Hematopoietic multipotent progenitor cell treated with erythropoietin and hydrocortisone succinate and interleukin-3 and kit ligand, for 6 days (in vitro differentiated cells): ENCODE results near the gene ADGRA1.
"Not testable (repeated sequence)": the region's sequence is repeated elsewhere in the genome, so short reads cannot be mapped to it uniquely, and the experiment has no call there.

ENCODE experiments used
- DNase-seq: peaks from one replicate; pipeline ENCODE4 v3.0.0-alpha.2; 2015

Gene ADGRA1

GRCh38 chr10:133129859-133130495, 42.3 kb downstream of the ADGRA1 start:
- no peak for DNase-seq

- DNase-seq, result no peak
Observed at GRCh38 chr10:133130602-133131001, 42.9 kb downstream of the ADGRA1 start.

DNA sequence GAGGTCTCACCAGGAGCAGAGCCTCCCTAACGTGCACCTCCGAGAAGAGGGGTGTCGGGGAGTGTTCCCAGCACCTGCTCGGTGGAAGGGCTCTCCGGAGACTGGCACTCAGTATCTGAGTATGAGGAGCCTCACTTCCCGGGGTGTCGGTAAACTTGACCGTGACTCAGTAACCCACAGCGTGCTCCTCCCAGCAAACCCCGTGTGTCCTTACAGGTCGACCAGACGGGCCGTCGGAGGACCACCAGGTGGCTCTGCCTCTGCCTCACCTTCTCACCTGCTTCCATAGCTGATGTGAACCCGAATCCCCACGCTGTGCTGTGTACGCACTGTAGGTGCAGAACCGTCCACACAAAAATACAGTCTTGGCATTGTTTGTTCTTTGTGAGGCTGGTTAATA, 43.3 kb downstream of the ADGRA1 start:
- DNase-seq, result no peak

- no peak for DNase-seq
Observed at GRCh38 chr10:133131734-133132472, 44.2 kb downstream of the ADGRA1 start.

DNA sequence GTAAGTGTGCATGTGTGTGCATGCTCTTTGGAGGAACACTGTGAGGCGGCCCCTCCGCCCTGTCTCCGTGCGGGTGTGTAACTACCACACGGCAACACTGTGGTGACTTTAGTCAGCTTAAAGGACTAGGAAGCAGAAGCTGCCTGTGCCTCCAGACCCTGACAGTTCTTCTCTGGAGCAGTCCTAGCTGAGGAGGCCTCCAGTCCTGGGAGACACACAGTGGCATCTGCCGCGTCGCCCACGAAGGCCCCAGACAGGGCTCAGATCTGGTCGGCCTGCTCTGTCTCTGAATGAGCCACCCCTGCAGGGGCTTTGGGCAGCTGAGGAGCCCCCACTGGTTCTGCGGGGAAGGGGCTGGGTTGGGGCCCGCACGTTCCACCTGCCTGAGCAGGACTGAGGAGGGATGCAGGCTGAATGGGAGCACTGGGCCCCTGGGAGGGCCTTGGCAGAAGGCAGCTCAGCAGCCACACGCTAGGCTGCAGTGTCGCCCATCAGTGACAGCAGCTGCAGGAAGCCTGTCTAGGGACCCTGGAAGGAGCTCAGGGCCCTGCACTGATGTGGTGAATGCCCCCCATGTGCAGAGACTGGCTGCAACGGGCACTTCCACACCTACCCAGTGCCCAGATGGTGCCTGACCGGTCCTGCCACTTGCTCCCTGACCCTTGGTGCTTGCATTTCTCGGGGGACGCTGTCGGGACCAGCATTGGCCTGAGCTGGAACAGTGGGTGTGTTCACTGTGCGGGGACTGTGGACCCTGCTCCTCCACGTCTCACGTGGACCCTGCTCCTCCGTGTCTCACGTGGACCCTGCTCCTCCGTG, 45.0 kb downstream of the ADGRA1 start:
- DNase-seq, result no peak

DNA sequence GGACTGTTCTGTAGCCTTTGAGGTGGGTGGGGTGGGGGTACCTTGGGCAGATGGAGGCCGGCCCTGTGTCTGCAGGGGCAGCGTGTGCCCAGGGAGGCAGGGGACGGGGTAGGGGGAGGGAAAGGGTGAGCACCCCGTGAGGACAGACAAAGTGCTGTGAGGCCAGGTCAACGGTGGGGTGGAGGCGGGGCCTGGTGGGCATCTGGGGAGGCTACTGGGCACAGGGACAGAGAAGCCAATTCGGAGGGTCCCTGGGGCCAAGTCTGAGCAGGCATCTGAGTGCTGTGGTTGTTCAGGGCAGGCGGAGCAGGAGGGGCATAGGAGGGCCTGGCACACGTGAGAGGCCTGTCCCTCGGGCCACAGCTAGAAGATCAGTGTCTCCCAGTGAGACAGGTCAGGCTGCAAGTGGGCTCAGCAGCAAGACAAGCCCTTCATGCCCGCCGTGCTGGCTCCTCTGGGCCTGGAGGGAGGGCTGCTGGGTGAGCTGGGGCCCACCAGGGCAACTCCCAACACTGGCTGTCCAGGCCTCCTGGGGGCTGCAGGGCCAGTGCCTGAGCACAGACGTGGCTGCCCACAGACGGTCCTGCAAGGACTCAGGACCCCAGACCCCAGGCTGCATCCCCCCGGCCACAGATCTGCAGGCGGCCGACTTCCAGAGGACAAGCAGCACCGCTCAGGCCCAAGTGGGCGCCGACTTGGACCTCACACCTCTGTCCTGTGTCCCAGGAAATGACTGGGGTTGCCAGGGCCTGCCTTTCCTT, 45.9 kb downstream of the ADGRA1 start:
- no peak for DNase-seq

- DNase-seq, result no peak
Observed at GRCh38 chr10:133134411-133135115, 46.8 kb downstream of the ADGRA1 start.

- DNase-seq, result no peak
Observed at GRCh38 chr10:133135116-133135465, 47.4 kb downstream of the ADGRA1 start.

GRCh38 chr10:133137486-133138145, 49.9 kb downstream of the ADGRA1 start:
- DNase-seq, result not testable (repeated sequence)

DNA sequence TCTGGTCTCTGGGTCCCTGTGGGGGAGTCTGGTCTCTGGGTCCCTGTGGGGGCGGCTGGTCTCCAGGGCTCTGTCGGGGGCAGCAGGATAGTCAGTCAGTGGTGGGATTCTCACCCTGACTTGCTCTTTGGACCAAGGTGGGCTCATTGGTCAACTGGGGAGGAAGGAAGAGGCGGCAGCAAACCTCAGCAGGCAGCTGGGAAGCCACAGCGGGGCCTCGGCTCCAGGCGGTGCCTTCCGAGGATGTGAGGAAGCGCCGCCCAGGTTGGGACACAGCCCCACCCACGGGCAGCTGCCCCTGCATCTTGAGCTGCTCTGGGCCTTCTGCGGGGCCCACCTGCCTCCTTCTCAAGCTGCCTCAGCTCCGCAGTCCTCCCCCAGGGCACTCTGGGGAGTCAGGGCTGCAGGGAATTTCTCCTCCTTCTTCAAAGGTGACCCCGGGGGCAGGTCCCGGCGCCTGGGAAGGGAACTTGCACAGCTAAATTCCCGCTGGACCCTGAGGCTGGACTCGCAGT, 51.9 kb downstream of the ADGRA1 start:
- DNase-seq, result peak; percentile 39

- DNase-seq, result no peak
Observed at GRCh38 chr10:133140417-133141143, 52.9 kb downstream of the ADGRA1 start.

GRCh38 chr10:133141144-133141957, 53.6 kb downstream of the ADGRA1 start:
- DNase-seq, result no peak

DNA sequence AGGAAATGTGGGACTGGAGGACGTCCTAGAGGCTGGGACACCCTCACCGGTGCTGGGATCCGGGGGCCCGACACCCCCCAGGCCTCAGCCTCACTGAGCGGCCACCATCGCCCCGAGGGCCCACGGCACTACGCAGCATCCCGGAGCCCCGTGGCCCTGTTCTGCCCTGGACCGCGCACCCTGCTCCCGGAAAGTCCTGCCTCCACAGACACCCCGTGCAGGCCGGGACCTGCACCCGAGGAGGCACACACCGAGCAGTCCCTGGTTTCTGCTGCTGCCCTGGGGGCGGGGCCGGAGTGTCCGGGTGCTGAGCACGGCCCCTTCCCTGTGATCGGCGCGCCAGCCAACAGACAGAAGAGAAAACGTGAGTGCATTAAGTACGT, 54.2 kb downstream of the ADGRA1 start:
- DNase-seq, result no peak

- no peak for DNase-seq
Observed at GRCh38 chr10:133142523-133143199, 54.9 kb downstream of the ADGRA1 start.

DNA sequence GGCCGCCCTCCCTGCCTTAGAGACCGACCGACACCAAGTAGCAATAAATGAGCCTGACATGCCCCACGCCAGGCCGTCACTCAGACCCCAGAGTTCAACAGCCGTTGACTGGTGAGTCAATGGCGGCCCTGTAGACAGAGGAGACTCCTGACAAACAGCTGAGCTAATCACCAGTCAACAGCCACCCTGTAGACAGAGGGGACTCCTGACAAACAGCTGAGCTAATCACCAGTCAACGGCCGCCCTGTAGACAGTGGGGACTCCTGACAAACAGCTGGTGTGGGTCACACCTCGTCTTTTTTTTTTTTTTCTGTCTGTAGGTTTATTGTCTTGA, 55.4 kb downstream of the ADGRA1 start:
- no peak for DNase-seq

- no peak for DNase-seq
Observed at GRCh38 chr10:133143546-133143945, 55.8 kb downstream of the ADGRA1 start.

GRCh38 chr10:133144771-133145170, 57.0 kb downstream of the ADGRA1 start:
- no peak for DNase-seq

DNA sequence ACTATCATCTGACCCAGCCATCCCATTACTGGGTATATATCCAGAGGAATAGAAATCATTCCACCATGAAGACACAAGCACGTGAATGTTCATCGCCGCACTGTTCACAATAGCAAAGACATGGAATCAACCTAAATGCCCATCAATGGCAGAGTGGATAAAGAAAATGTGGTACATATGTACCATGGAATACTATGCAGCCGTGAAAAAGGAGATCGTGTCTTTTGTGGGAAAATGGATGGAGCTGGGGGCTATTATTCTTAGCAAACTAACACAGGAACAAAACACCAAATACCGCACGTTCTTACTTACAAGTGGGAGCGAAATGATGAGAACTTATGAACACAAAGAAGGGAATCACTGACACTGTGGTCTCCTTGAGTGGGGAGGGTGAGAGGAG, 62.5 kb downstream of the ADGRA1 start:
- DNase-seq, result no peak

GRCh38 chr10:133150656-133151055, 62.9 kb downstream of the ADGRA1 start:
- no peak for DNase-seq

- DNase-seq, result not testable (repeated sequence)
Observed at GRCh38 chr10:133151071-133151470, 63.3 kb downstream of the ADGRA1 start.
